ENCODE data around the gene CAMK1D.

DNA sequence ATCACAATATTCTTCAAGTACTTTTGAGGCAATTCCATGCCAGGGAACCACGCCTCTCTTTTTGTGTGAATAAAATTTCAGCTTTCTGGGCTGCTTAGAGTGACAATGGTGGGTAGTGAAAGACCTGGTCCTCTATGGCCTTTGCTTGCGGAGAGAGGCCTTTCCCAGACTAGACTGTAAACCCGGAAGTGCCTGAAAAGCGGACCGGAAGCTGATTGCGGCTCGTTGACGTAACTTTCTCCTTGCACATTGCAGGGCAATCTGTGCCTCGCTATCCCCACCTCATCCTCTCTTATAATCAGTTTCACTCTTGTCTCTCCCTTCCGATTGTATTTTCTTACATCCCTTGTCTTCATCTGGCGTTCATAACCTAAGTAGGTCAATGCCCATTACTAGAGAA is 310.4 kb downstream of the CAMK1D start:
- TF ChIP-seq EP300 (IDR thresholded peaks at IDR 0.05; ENCODE audit: low read depth) (no peak), CTCF (IDR thresholded peaks at IDR 0.05) (no peak)
